ENCODE results near the gene MEGF6. TPM values are rescaled to one million over a fixed set of nuclear protein-coding genes. Genes with fewer than 3 reads are reported as not detected.

Gene MEGF6
- total RNA-seq, 2 experiments from 2014 or later = 1.7 to 2.5 TPM

GRCh38 chr1:3482378-3482849 lies 128.9 kb downstream of the MEGF6 start:
- DNase-seq = peak; percentile 24
- Mint-ChIP-seq H3K27me3 (peaks cover 5% of the 10 kb centered on the region), H3K9me3 (peaks cover 1% of the 10 kb centered on the region), H3K4me3 (no peak overlapping the region), H3K27ac (no peak overlapping the region), H3K36me3 (no peaks in the 10 kb centered on the region), H3K4me1 (no peaks in the 10 kb centered on the region)

- H3K9me3 Mint-ChIP-seq = no peaks in the 10 kb centered on the region
- H3K36me3 Mint-ChIP-seq = no peaks in the 10 kb centered on the region
- DNase-seq = no peak
- H3K27me3 Mint-ChIP-seq = peaks cover 5% of the 10 kb centered on the region
- H3K4me1 Mint-ChIP-seq = no peaks in the 10 kb centered on the region
- H3K4me3 Mint-ChIP-seq = no peak overlapping the region
- H3K27ac Mint-ChIP-seq = no peak overlapping the region
Measured at GRCh38 chr1:3481836-3482375, 129.4 kb downstream of the MEGF6 start.

- no peak for DNase-seq
- no peak overlapping the region for H3K4me3 Mint-ChIP-seq
Measured at GRCh38 chr1:3481046-3481445, 130.3 kb downstream of the MEGF6 start.

GRCh38 chr1:3480369-3480719 lies 131.0 kb downstream of the MEGF6 start:
- Mint-ChIP-seq H3K36me3 (no peaks in the 10 kb centered on the region), H3K4me1 (no peaks in the 10 kb centered on the region), H3K9me3 (no peaks in the 10 kb centered on the region), H3K4me3 (no peak overlapping the region), H3K27ac (no peak overlapping the region), H3K27me3 (peaks cover 5% of the 10 kb centered on the region)
- no peak for DNase-seq

More at GRCh38 chr1:3481046-3481445, 130.3 kb downstream of the MEGF6 start:
- H3K27ac Mint-ChIP-seq = no peak overlapping the region
- peaks cover 5% of the 10 kb centered on the region for H3K27me3 Mint-ChIP-seq
- no peaks in the 10 kb centered on the region for H3K4me1 Mint-ChIP-seq
- no peaks in the 10 kb centered on the region for H3K9me3 Mint-ChIP-seq
- H3K36me3 Mint-ChIP-seq = no peaks in the 10 kb centered on the region

- no peak for DNase-seq
- peaks cover 5% of the 10 kb centered on the region for H3K27me3 Mint-ChIP-seq
- H3K4me1 Mint-ChIP-seq = no peaks in the 10 kb centered on the region
- H3K36me3 Mint-ChIP-seq = no peaks in the 10 kb centered on the region
- H3K9me3 Mint-ChIP-seq = no peaks in the 10 kb centered on the region
- no peak overlapping the region for H3K4me3 Mint-ChIP-seq
- H3K27ac Mint-ChIP-seq = no peak overlapping the region
Measured at GRCh38 chr1:3479511-3480368, 131.6 kb downstream of the MEGF6 start.

GRCh38 chr1:3478187-3478586 lies 133.1 kb downstream of the MEGF6 start:
- H3K4me3 Mint-ChIP-seq = no peak overlapping the region
- no peak for DNase-seq
- no peaks in the 10 kb centered on the region for H3K9me3 Mint-ChIP-seq
- H3K27me3 Mint-ChIP-seq = peaks cover 5% of the 10 kb centered on the region
- H3K36me3 Mint-ChIP-seq = no peaks in the 10 kb centered on the region
- H3K27ac Mint-ChIP-seq = no peak overlapping the region
- H3K4me1 Mint-ChIP-seq = no peaks in the 10 kb centered on the region

GRCh38 chr1:3477241-3477995 lies 133.9 kb downstream of the MEGF6 start:
- peaks cover 5% of the 10 kb centered on the region for H3K27me3 Mint-ChIP-seq
- no peak overlapping the region for H3K27ac Mint-ChIP-seq
- H3K9me3 Mint-ChIP-seq = no peaks in the 10 kb centered on the region
- H3K4me1 Mint-ChIP-seq = no peaks in the 10 kb centered on the region
- no peak for DNase-seq
- H3K36me3 Mint-ChIP-seq = no peaks in the 10 kb centered on the region
- no peak overlapping the region for H3K4me3 Mint-ChIP-seq

GRCh38 chr1:3476666-3477065 lies 134.6 kb downstream of the MEGF6 start:
- no peak overlapping the region for H3K27ac Mint-ChIP-seq
- peaks cover 5% of the 10 kb centered on the region for H3K27me3 Mint-ChIP-seq
- H3K36me3 Mint-ChIP-seq = no peaks in the 10 kb centered on the region
- no peak for DNase-seq
- no peaks in the 10 kb centered on the region for H3K9me3 Mint-ChIP-seq
- no peaks in the 10 kb centered on the region for H3K4me1 Mint-ChIP-seq
- H3K4me3 Mint-ChIP-seq = no peak overlapping the region

- Mint-ChIP-seq H3K27ac (no peak overlapping the region), H3K9me3 (no peaks in the 10 kb centered on the region)
- DNase-seq = no peak
Measured at GRCh38 chr1:3475839-3476573, 135.3 kb downstream of the MEGF6 start.

GRCh38 chr1:3474421-3474820 lies 136.9 kb downstream of the MEGF6 start:
- no peak for DNase-seq
- no peaks in the 10 kb centered on the region for H3K4me1 Mint-ChIP-seq

More at GRCh38 chr1:3475839-3476573, 135.3 kb downstream of the MEGF6 start:
- no peaks in the 10 kb centered on the region for H3K4me1 Mint-ChIP-seq
- no peaks in the 10 kb centered on the region for H3K36me3 Mint-ChIP-seq
- no peak overlapping the region for H3K4me3 Mint-ChIP-seq
- peaks cover 5% of the 10 kb centered on the region for H3K27me3 Mint-ChIP-seq

GRCh38 chr1:3474016-3474415 lies 137.3 kb downstream of the MEGF6 start:
- Mint-ChIP-seq H3K36me3 (no peaks in the 10 kb centered on the region), H3K4me3 (no peak overlapping the region), H3K9me3 (no peaks in the 10 kb centered on the region), H3K27me3 (peaks cover 5% of the 10 kb centered on the region), H3K27ac (no peak overlapping the region), H3K4me1 (no peaks in the 10 kb centered on the region)
- no peak for DNase-seq

More at GRCh38 chr1:3474421-3474820, 136.9 kb downstream of the MEGF6 start:
- peaks cover 5% of the 10 kb centered on the region for H3K27me3 Mint-ChIP-seq
- no peaks in the 10 kb centered on the region for H3K9me3 Mint-ChIP-seq
- H3K27ac Mint-ChIP-seq = no peak overlapping the region
- H3K4me3 Mint-ChIP-seq = no peak overlapping the region
- H3K36me3 Mint-ChIP-seq = no peaks in the 10 kb centered on the region

- no peaks in the 10 kb centered on the region for H3K4me1 Mint-ChIP-seq
- H3K9me3 Mint-ChIP-seq = no peaks in the 10 kb centered on the region
- H3K4me3 Mint-ChIP-seq = no peak overlapping the region
- peaks cover 5% of the 10 kb centered on the region for H3K27me3 Mint-ChIP-seq
- no peak for DNase-seq
- no peak overlapping the region for H3K27ac Mint-ChIP-seq
- H3K36me3 Mint-ChIP-seq = no peaks in the 10 kb centered on the region
Measured at GRCh38 chr1:3473381-3473844, 137.9 kb downstream of the MEGF6 start.

GRCh38 chr1:3472906-3473305 lies 138.4 kb downstream of the MEGF6 start:
- no peaks in the 10 kb centered on the region for H3K36me3 Mint-ChIP-seq
- H3K4me3 Mint-ChIP-seq = no peak overlapping the region
- H3K9me3 Mint-ChIP-seq = no peaks in the 10 kb centered on the region
- no peak for DNase-seq
- H3K27ac Mint-ChIP-seq = no peak overlapping the region
- H3K4me1 Mint-ChIP-seq = no peaks in the 10 kb centered on the region
- peaks cover 2% of the 10 kb centered on the region for H3K27me3 Mint-ChIP-seq

GRCh38 chr1:3472088-3472850 lies 139.0 kb downstream of the MEGF6 start:
- Mint-ChIP-seq H3K36me3 (no peaks in the 10 kb centered on the region), H3K9me3 (no peaks in the 10 kb centered on the region), H3K27me3 (no peaks in the 10 kb centered on the region), H3K4me1 (no peaks in the 10 kb centered on the region), H3K27ac (no peak overlapping the region), H3K4me3 (no peak overlapping the region)
- no peak for DNase-seq

Measured in activated naive CD8-positive, alpha-beta T cell treated with anti-CD3 and anti-CD28 coated beads for 36 hours (primary cell).